K562 treated with DMSO at 1 percent for 12 hours (cell line): ENCODE results near the gene LINGO1. TPM values are rescaled to one million over a fixed set of nuclear protein-coding genes. Genes with fewer than 3 reads are reported as not detected.

ENCODE experiments used
- total RNA-seq: library from RNA; unstranded; fragments of 300-600 nt; gene quantifications from 2 replicates; pipeline ENCODE4 v1.2.3, GENCODE V29; 2022; ENCODE audit not compliant: insufficient read depth

Gene LINGO1
- total RNA-seq, result 4.0 and 4.7 TPM in 2 replicates

GRCh38 chr15:77632534-77633133, at the start of gene LINGO1:
LINGO1 (minus strand) TSS chr15:77632912; CDS start chr15:77632315, 597 bp downstream.

Other genes with a start within 250 kb of the LINGO1 start
- 0.93 and 17.7 TPM in 2 replicates for gene PEAK1, start 212.8 kb downstream of the LINGO1 start, total RNA-seq
- gene HMG20A, start 212.0 kb downstream of the LINGO1 start, total RNA-seq, result 7.8 and 31.7 TPM in 2 replicates